Fibroblast of gingiva (primary cell): Measurements from ENCODE around the gene COTL1.

Experiments
- DNase-seq: peaks from one replicate; pipeline ENCODE4 v3.0.0-alpha.2; 2011; ENCODE audit warnings: low read depth

Gene COTL1

GRCh38 chr16:84614073-84614459 lies 3.8 kb downstream of the COTL1 start:
- DNase-seq = no peak

GRCh38 chr16:84613408-84614072 lies 4.3 kb downstream of the COTL1 start:
- no peak for DNase-seq

GRCh38 chr16:84612686-84613085 lies 5.2 kb downstream of the COTL1 start:
- DNase-seq = no peak

GRCh38 chr16:84611041-84611440 lies 6.8 kb downstream of the COTL1 start:
- peak; percentile 61 for DNase-seq

GRCh38 chr16:84610376-84610775 lies 7.5 kb downstream of the COTL1 start:
- no peak for DNase-seq

- no peak for DNase-seq
These were observed 8.2 kb downstream of the COTL1 start for GRCh38 chr16:84609563-84610177.

- DNase-seq = no peak
These were observed 9.6 kb downstream of the COTL1 start for GRCh38 chr16:84608282-84608681.

- DNase-seq = no peak
These were observed 10.2 kb downstream of the COTL1 start for GRCh38 chr16:84607694-84608093.

- DNase-seq = no peak
These were observed 10.8 kb downstream of the COTL1 start for GRCh38 chr16:84607061-84607460.

GRCh38 chr16:84606081-84606875 lies 11.6 kb downstream of the COTL1 start:
- DNase-seq = no peak

- DNase-seq = no peak
These were observed 12.5 kb downstream of the COTL1 start for GRCh38 chr16:84605339-84605848.

- no peak for DNase-seq
These were observed 13.3 kb downstream of the COTL1 start for GRCh38 chr16:84604477-84605013.

- DNase-seq = no peak
These were observed 13.9 kb downstream of the COTL1 start for GRCh38 chr16:84603940-84604339.

- DNase-seq = peak; percentile 96
These were observed 14.6 kb downstream of the COTL1 start for GRCh38 chr16:84603140-84603816.

- no peak for DNase-seq
These were observed 17.3 kb downstream of the COTL1 start for GRCh38 chr16:84600343-84601229.

- DNase-seq = peak; percentile 84
These were observed 18.2 kb downstream of the COTL1 start for GRCh38 chr16:84599521-84600202.

GRCh38 chr16:84598360-84598759 lies 19.5 kb downstream of the COTL1 start:
- no peak for DNase-seq

GRCh38 chr16:84597931-84598351 lies 19.9 kb downstream of the COTL1 start:
- no peak for DNase-seq

- DNase-seq = no peak
These were observed 20.4 kb downstream of the COTL1 start for GRCh38 chr16:84597528-84597896.

- no peak for DNase-seq
These were observed 20.9 kb downstream of the COTL1 start for GRCh38 chr16:84596801-84597527.
